ENCODE results near the gene GLS. TPM values are rescaled to one million over a fixed set of nuclear protein-coding genes. Genes with fewer than 3 reads are reported as not detected.
"Not testable (repeated sequence)": the region's sequence is repeated elsewhere in the genome, so short reads cannot be mapped to it uniquely, and the experiment has no call there.

The GLS gene
- total and polyA plus RNA-seq, 2 of the 13 experiments (the other 11 are each of a cell fraction or from before 2014, with no cell fraction given): 78.6 to 183 TPM

DNA sequence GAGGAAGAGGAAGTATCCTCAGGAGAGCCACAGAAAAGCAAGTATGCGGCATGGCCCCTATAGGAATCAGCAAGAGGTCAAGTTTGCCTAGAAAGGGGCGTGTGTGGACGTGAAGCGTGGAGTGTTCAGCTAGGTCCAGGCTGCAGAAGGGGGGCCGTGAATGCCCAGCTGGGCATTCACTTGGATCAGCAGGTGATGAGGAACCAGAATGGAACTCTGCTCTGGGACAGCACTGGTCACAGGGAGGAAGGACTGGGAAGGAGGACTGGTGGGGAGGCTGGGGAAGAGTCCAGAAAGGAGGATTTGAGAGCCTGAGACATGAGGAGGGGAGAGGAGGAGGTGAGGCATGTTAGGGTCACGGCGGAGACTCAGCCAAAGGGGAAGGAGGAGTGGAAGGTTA is 113.5 kb downstream of the GLS start:
- over 99% methylated on average over 7 of the region's 7 CpGs for WGBS (ENCODE audit: low lambda C conversion rate)
- Histone ChIP-seq H3K27ac (ENCODE audit: extremely low read length, insufficient read depth, low read length) (no peak overlapping the region), H2AFZ (ENCODE audit: low read length) (no peak overlapping the region), H3K27me3 (ENCODE audit: control insufficient read depth in 1 of 2, insufficient read depth in 2 of 2, low read length in 2 of 2) (no peaks in the 10 kb centered on the region), H3K4me1 (ENCODE audit: insufficient read depth, low read length) (no peaks in the 10 kb centered on the region), H3K4me2 (ENCODE audit: low read depth, low read length) (no peak overlapping the region), H3K4me3 (replicated peaks in 1 of 3; ENCODE audit: insufficient read depth in 1 of 3, low read depth in 2 of 3, low read length in 3 of 3) (no peak overlapping the region), H4K20me1 (ENCODE audit: insufficient read depth, low read length) (no peaks in the 10 kb centered on the region), H3K36me3 (replicated peaks in 1 of 2; ENCODE audit: control insufficient read depth in 1 of 2, insufficient read depth in 2 of 2, low read length in 2 of 2) (peaks cover 31 to 87% of the 10 kb centered on the region in 2 experiments), H3K9me3 (ENCODE audit: low read length) (no peaks in the 10 kb centered on the region), H3K9ac (ENCODE audit: insufficient read depth, low read depth, low read length) (no peak overlapping the region), H3K79me2 (ENCODE audit: insufficient read depth, low read length) (no peaks in the 10 kb centered on the region)
- TF ChIP-seq NAIF1 (CRISPR knock-in tag; IDR thresholded peaks at IDR 0.05; ENCODE audit: borderline replicate concordance) (no peak), ZNF567 (CRISPR knock-in tag; IDR thresholded peaks at IDR 0.05; ENCODE audit: borderline replicate concordance) (no peak), ZNF383 (CRISPR knock-in tag; IDR thresholded peaks at IDR 0.05; ENCODE audit: borderline replicate concordance) (no peak), ZNF143 (CRISPR knock-in tag; IDR thresholded peaks at IDR 0.05) (no peak), ZNF224 (CRISPR knock-in tag; IDR thresholded peaks at IDR 0.05) (no peak)
- FAIRE-seq: no peak
- no peak for DNase-seq (ENCODE audit: low spot score)
- CTCF ChIA-PET (ENCODE audit: low intra/inter-chr PET ratio, low total read pairs): no interaction called here
- intact Hi-C loops (cut with micrococcal nuclease; ENCODE audit: unreplicated experiment): no loop called here
- in situ Hi-C loops (cut with HindIII; ENCODE audit: extremely low pct_ligation_motif_present, low pct_unique_long_range_greater_than_20kb): no loop called here
- BruUV-seq (replicated peaks): no TSS peak
- ATAC-seq: no peak
- POLR2A ChIA-PET: no interaction called here

DNA sequence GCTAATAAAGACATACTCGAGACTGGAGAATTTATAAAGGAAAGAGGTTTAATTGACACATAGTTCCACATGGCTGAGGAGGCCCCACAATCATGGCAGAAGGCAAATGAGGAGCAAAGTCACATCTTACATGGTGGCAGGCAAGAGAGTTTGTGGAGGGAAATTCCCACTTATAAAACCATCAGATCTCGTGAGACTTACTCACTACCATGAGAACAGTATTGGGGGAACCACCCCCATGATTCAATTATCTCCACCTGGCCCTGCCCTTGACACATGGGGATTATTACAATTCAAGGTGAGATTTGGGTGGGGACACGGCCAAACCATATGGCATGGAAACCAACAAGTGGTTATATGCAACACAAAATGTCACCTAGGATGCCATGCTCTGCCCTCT is 114.7 kb downstream of the GLS start:
- H3K4me2 ChIP-seq (ENCODE audit: low read depth, low read length); FAIRE-seq; H4K20me1 ChIP-seq (ENCODE audit: insufficient read depth, low read length); BruUV-seq (replicated peaks); intact Hi-C loops (cut with micrococcal nuclease; ENCODE audit: unreplicated experiment); H3K79me2 ChIP-seq (ENCODE audit: insufficient read depth, low read length); in situ Hi-C loops (cut with HindIII; ENCODE audit: extremely low pct_ligation_motif_present, low pct_unique_long_range_greater_than_20kb); H3K27ac ChIP-seq (ENCODE audit: extremely low read length, insufficient read depth, low read length); H3K4me1 ChIP-seq (ENCODE audit: insufficient read depth, low read length); H3K9ac ChIP-seq (ENCODE audit: insufficient read depth, low read depth, low read length); H3K4me3 ChIP-seq (replicated peaks in 1 of 3; ENCODE audit: insufficient read depth in 1 of 3, low read depth in 2 of 3, low read length in 3 of 3); H2AFZ ChIP-seq (ENCODE audit: low read length); ATAC-seq; DNase-seq (ENCODE audit: low spot score); H3K9me3 ChIP-seq (ENCODE audit: low read length); H3K27me3 ChIP-seq (ENCODE audit: control insufficient read depth in 1 of 2, insufficient read depth in 2 of 2, low read length in 2 of 2); POLR2A ChIA-PET: not testable (repeated sequence)
- peaks cover 31 to 87% of the 10 kb centered on the region in 2 experiments for H3K36me3 ChIP-seq (replicated peaks in 1 of 2; ENCODE audit: control insufficient read depth in 1 of 2, insufficient read depth in 2 of 2, low read length in 2 of 2)
- 92% methylated on average over 3 of the region's 3 CpGs for WGBS (ENCODE audit: low lambda C conversion rate)
- CTCF ChIA-PET (ENCODE audit: low intra/inter-chr PET ratio, low total read pairs): interaction anchor here (1.6 to 2.5 kb wide), 3 partner anchors 36 to 214 kb away, joined by 4 to 21 read pairs (median 6); no protein-coding TSS in a partner anchor

Measured in HepG2 (cell line).